IMR-90 (cell line): ENCODE results near the gene B4GALNT3. TPM values are rescaled to one million over a fixed set of nuclear protein-coding genes. Genes with fewer than 3 reads are reported as not detected.

Source experiments
- ATAC-seq: fragments of 200-7000 bp; cut with Tn5 transposase; 2 replicates; pipeline ENCODE4 v1.9.1; 2020; ENCODE audit warnings: low read depth, mild to moderate bottlenecking, moderate library complexity
- BruUV-seq: library from RNA; stranded (reverse); fragments of 400-500 nt; replicated peaks from 2 replicates; lab custom pipeline; 2021; lab: Mats Ljungman, UMichigan
- CTCF ChIA-PET: fragments of 300-600 bp; formaldehyde crosslinking; extraction: SDS; loops from one replicate; lab custom pipeline; 2021; ENCODE audit warnings: antibody characterized with exemption; lab: Yijun Ruan, JAX
- POLR2A ChIA-PET: fragments of 300-600 bp; sonication (Branson Sonifier 250); formaldehyde crosslinking; loops from one replicate; lab custom pipeline; 2022; ENCODE audit warnings: antibody characterized with exemption; ENCODE audit not compliant: unreplicated experiment; lab: Charles Lee
- DNase-seq: peaks from one replicate; pipeline ENCODE4 v3.0.0; 2013
- H2AFZ ChIP-seq: replicated peaks from 2 replicates; pipeline ENCODE3; 2013; ENCODE audit warnings: low read length, mild to moderate bottlenecking; ENCODE audit not compliant: poor library complexity
- H2AK5ac ChIP-seq: 2 replicates; pipeline ENCODE4 v1.6.1; 2013; ENCODE audit warnings: low read depth, low read length, inconsistent platforms
- H2AK9ac ChIP-seq: replicated peaks from 2 replicates; pipeline ENCODE3; 2013; ENCODE audit warnings: mild to moderate bottlenecking, low read depth, low read length, moderate library complexity; ENCODE audit not compliant: poor library complexity
- H2BK120ac ChIP-seq: 2 replicates; pipeline ENCODE4 v1.6.1; 2013; ENCODE audit warnings: low read depth, low read length, inconsistent platforms
- H2BK15ac ChIP-seq: 3 replicates; pipeline ENCODE4 v1.6.1; 2013; ENCODE audit warnings: low read depth, low read length, inconsistent platforms
- H2BK20ac ChIP-seq: 2 replicates; pipeline ENCODE4 v1.6.1; 2013; ENCODE audit warnings: low read depth, mild to moderate bottlenecking, inconsistent platforms, low read length, moderate library complexity
- H2BK5ac ChIP-seq: 2 replicates; pipeline ENCODE4 v1.6.1; 2013; ENCODE audit warnings: mild to moderate bottlenecking, low read depth, low read length, inconsistent platforms; ENCODE audit not compliant: poor library complexity, severe bottlenecking
- H3K14ac ChIP-seq: replicated peaks from 2 replicates; pipeline ENCODE4 v1.6.1; 2013; ENCODE audit warnings: low read depth, low read length, inconsistent platforms
- H3K18ac ChIP-seq: 2 replicates; pipeline ENCODE4 v1.6.1; 2013; ENCODE audit warnings: low read depth, low read length, control low read depth
- H3K23ac ChIP-seq: 2 replicates; pipeline ENCODE4 v1.6.1; 2013; ENCODE audit warnings: low read depth, low read length, inconsistent platforms
- H3K27ac ChIP-seq: 2 replicates; pipeline ENCODE4 v1.5.1; 2013; ENCODE audit warnings: mild to moderate bottlenecking, control low read depth, low read length; ENCODE audit not compliant: insufficient read depth
- H3K27me3 ChIP-seq: 2 replicates; pipeline ENCODE4 v1.6.1; 2013; ENCODE audit warnings: low read length; ENCODE audit not compliant: control insufficient read depth, insufficient read depth
- H3K36me3 ChIP-seq: 2 replicates; pipeline ENCODE4 v1.6.1; 2013; ENCODE audit warnings: low read length, mixed read lengths; ENCODE audit not compliant: control insufficient read depth, insufficient read depth
- H3K4ac ChIP-seq: 2 replicates; pipeline ENCODE4 v1.6.1; 2013; ENCODE audit warnings: low read depth, low read length, inconsistent platforms
- H3K4me1 ChIP-seq: 2 replicates; pipeline ENCODE4 v1.6.1; 2013; ENCODE audit warnings: low read length, mixed read lengths; ENCODE audit not compliant: control insufficient read depth, insufficient read depth
- H3K4me2 ChIP-seq: 2 replicates; pipeline ENCODE4 v1.6.1; 2013; ENCODE audit warnings: low read depth, mild to moderate bottlenecking, control low read depth, low read length, moderate library complexity
- H3K4me3 ChIP-seq: 2 replicates; pipeline ENCODE4 v1.5.1; 2013; ENCODE audit warnings: low read depth, mild to moderate bottlenecking, control low read depth, low read length, moderate library complexity; ENCODE audit not compliant: insufficient read depth
- H3K56ac ChIP-seq: 2 replicates; pipeline ENCODE4 v1.6.1; 2013; ENCODE audit warnings: low read length, inconsistent platforms; ENCODE audit not compliant: insufficient read depth; ENCODE audit errors: extremely low read depth
- H3K79me1 ChIP-seq, 2 experiments: 2 replicates each; pipeline ENCODE4 v1.6.1; 2013; ENCODE audit warnings: low read length in 2 of 2, inconsistent platforms in 1 of 2, low read depth in 1 of 2
- H3K9ac ChIP-seq: 2 replicates; pipeline ENCODE4 v1.6.1; 2013; ENCODE audit warnings: low read depth, low read length, control low read depth
- H3K9me1 ChIP-seq: 2 replicates; pipeline ENCODE4 v1.6.1; 2013; ENCODE audit warnings: low read length, inconsistent platforms; ENCODE audit not compliant: insufficient read depth
- H3K9me3 ChIP-seq: 2 replicates; pipeline ENCODE4 v1.6.1; 2013; ENCODE audit warnings: low read length; ENCODE audit not compliant: control insufficient read depth, insufficient read depth
- H4K20me1 ChIP-seq: 2 replicates; pipeline ENCODE4 v1.6.1; 2013; ENCODE audit warnings: low read length, inconsistent platforms; ENCODE audit not compliant: insufficient read depth
- H4K5ac ChIP-seq: 2 replicates; pipeline ENCODE4 v1.6.1; 2013; ENCODE audit warnings: mild to moderate bottlenecking, low read depth, low read length, control low read depth
- H4K8ac ChIP-seq, 2 experiments: 2 replicates each; pipeline ENCODE4 v1.6.1; 2013; ENCODE audit warnings: low read depth in 2 of 2, low read length in 2 of 2, control low read depth in 1 of 2, inconsistent platforms in 1 of 2
- H4K91ac ChIP-seq: 2 replicates; pipeline ENCODE4 v1.6.1; 2013; ENCODE audit warnings: low read depth, low read length, inconsistent platforms; ENCODE audit not compliant: insufficient read depth
- CHD1 ChIP-seq: IDR thresholded peaks from 2 replicates; pipeline ENCODE4 v1.6.1; 2012; ENCODE audit warnings: low read depth, low read length, improper control_type of control experiment
- ELK1 ChIP-seq: fragments of 150-350 bp; IDR thresholded peaks from 2 replicates; pipeline ENCODE4 v1.6.1; 2016; ENCODE audit warnings: low read depth, mild to moderate bottlenecking, low read length, moderate library complexity, borderline replicate concordance
- MAZ ChIP-seq: IDR thresholded peaks from 2 replicates; pipeline ENCODE4 v1.6.1; 2012; ENCODE audit warnings: low read depth, mild to moderate bottlenecking, low read length, improper control_type of control experiment, moderate library complexity, borderline replicate concordance
- MXI1 ChIP-seq: IDR thresholded peaks from 2 replicates; pipeline ENCODE4 v1.6.1; 2012; ENCODE audit warnings: low read depth, mild to moderate bottlenecking, low read length, moderate library complexity, borderline replicate concordance
- POLR2A ChIP-seq: IDR thresholded peaks from 2 replicates; pipeline ENCODE4 v1.6.1; 2012; ENCODE audit warnings: mild to moderate bottlenecking, low read depth, low read length
- RCOR1 ChIP-seq: IDR thresholded peaks from 2 replicates; pipeline ENCODE4 v1.6.1; 2012; ENCODE audit warnings: mild to moderate bottlenecking, low read length, improper control_type of control experiment; ENCODE audit not compliant: insufficient replicate concordance
- RFX5 ChIP-seq: IDR thresholded peaks from 2 replicates; pipeline ENCODE4 v1.8.0; 2012; ENCODE audit warnings: low read depth, mild to moderate bottlenecking, low read length, moderate library complexity
- SMC3 ChIP-seq: fragments of 150-350 bp; IDR thresholded peaks from 2 replicates; pipeline ENCODE4 v1.6.1; 2016; ENCODE audit warnings: low read depth, mild to moderate bottlenecking, antibody characterized with exemption, low read length, moderate library complexity
- WGBS, 2 experiments: methylation state at CpG; one replicate each; pipeline versions ENCODE4 v1.1.5 to v1.1.7; 2013; ENCODE audit warnings: missing lambda C conversion rate in 2 of 2; ENCODE audit not compliant: insufficient read length in 1 of 2; ENCODE audit errors: extremely low coverage in 2 of 2; 5-methylcytosine and 5-hydroxymethylcytosine counted together
- dilution Hi-C: fragments of 300-500 bp; cut with HindIII; formaldehyde crosslinking; loops from one replicate; pipeline ENCODE4 v1.14.3; 2018; ENCODE audit warnings: low sequenced_read_pairs; ENCODE audit not compliant: unreplicated experiment
- in situ Hi-C: fragments of 300-500 bp; cut with MboI; formaldehyde crosslinking; loops from 3 replicates; pipeline ENCODE4 v1.14.3; 2019; ENCODE audit warnings: low sequenced_read_pairs, inconsistent platforms, mixed read lengths
- intact Hi-C: fragments of 100-400 bp; cut with micrococcal nuclease; formaldehyde crosslinking; loops from 2 replicates; pipeline ENCODE4 v1.10.0; 2022
- polyA plus RNA-seq, 3 experiments: library from polyadenylated mRNA; depleted of rRNA; stranded (reverse); fragments of >200 nt; gene quantifications; 2 replicates each; pipeline ENCODE4 v1.2.3, GENCODE V29; 2012; ENCODE audit warnings: low replicate concordance in 1 of 3
- total RNA-seq: library from RNA; depleted of rRNA; stranded (reverse); fragments of >200 nt; gene quantifications from 2 replicates; pipeline ENCODE4 v1.2.3, GENCODE V29; 2012
- TF ChIP-seq, protein P1 (sequence below): fragments of 150-350 bp; IDR thresholded peaks from 2 replicates; pipeline ENCODE4 v1.6.1; 2017; ENCODE audit warnings: mild to moderate bottlenecking, antibody characterized with exemption, low read length, low read depth

Gene B4GALNT3
- total and polyA plus RNA-seq, 2 of the 4 experiments (the other 2 are of a cell fraction) = not detected

GRCh38 chr12:470133-470532, 10.4 kb downstream of the B4GALNT3 start:
- H4K5ac ChIP-seq = no peak overlapping the region
- no peaks in the 10 kb centered on the region for H3K79me1 ChIP-seq
- H2BK5ac ChIP-seq = no peak overlapping the region
- H4K8ac ChIP-seq = no peak overlapping the region
- BruUV-seq = no TSS peak
- no peak overlapping the region for H2AFZ ChIP-seq
- H2BK120ac ChIP-seq = no peak overlapping the region
- no peak overlapping the region for H3K56ac ChIP-seq
- H2BK15ac ChIP-seq = no peak overlapping the region
- H2AK5ac ChIP-seq = no peak overlapping the region
- no peak overlapping the region for H2AK9ac ChIP-seq
- in situ Hi-C loops = no loop called here
- no peak overlapping the region for H3K9ac ChIP-seq
- H3K14ac ChIP-seq = no peak overlapping the region
- ATAC-seq (no peak), DNase-seq (no peak)
- H3K4me1 ChIP-seq = no peaks in the 10 kb centered on the region
- no peak overlapping the region for H3K4me3 ChIP-seq
- H3K23ac ChIP-seq = no peak overlapping the region
- peaks cover 45% of the 10 kb centered on the region for H3K27me3 ChIP-seq
- no peaks in the 10 kb centered on the region for H4K20me1 ChIP-seq
- H3K9me3 ChIP-seq = no peaks in the 10 kb centered on the region
- H3K4me2 ChIP-seq = no peak overlapping the region
- H2BK20ac ChIP-seq = no peak overlapping the region
- dilution Hi-C loops = no loop called here
- no peak overlapping the region for H3K27ac ChIP-seq
- H3K36me3 ChIP-seq = no peaks in the 10 kb centered on the region
- intact Hi-C loops = no loop called here
- 60% methylated on average over 5 of the region's 11 CpGs; no CpG with 5 or more reads in 1 of the 2 experiments for WGBS, 2 experiments
- H3K4ac ChIP-seq = no peak overlapping the region
- TF ChIP-seq POLR2A (no peak), MAZ (no peak), CHD1 (no peak), ELK1 (no peak), SMC3 (no peak), MXI1 (no peak), RFX5 (no peak), RCOR1 (no peak)
- TF ChIP-seq, protein P1, sequence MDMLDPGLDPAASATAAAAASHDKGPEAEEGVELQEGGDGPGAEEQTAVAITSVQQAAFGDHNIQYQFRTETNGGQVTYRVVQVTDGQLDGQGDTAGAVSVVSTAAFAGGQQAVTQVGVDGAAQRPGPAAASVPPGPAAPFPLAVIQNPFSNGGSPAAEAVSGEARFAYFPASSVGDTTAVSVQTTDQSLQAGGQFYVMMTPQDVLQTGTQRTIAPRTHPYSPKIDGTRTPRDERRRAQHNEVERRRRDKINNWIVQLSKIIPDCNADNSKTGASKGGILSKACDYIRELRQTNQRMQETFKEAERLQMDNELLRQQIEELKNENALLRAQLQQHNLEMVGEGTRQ = no peak
- no peak overlapping the region for H4K91ac ChIP-seq
- ChIA-PET POLR2A (no interaction called here), CTCF (no interaction called here)
- no peak overlapping the region for H3K18ac ChIP-seq
- H3K9me1 ChIP-seq = no peaks in the 10 kb centered on the region
